NCI-H526 (cell line): ENCODE results near the gene NDFIP2.
"Not testable (repeated sequence)": the region's sequence is repeated elsewhere in the genome, so short reads cannot be mapped to it uniquely, and the experiment has no call there.

Experiments
- DNase-seq, 2 experiments: peaks; one replicate each; lab custom pipeline; 2025; lab: John Stamatoyannopoulos, UW

Gene NDFIP2

DNA sequence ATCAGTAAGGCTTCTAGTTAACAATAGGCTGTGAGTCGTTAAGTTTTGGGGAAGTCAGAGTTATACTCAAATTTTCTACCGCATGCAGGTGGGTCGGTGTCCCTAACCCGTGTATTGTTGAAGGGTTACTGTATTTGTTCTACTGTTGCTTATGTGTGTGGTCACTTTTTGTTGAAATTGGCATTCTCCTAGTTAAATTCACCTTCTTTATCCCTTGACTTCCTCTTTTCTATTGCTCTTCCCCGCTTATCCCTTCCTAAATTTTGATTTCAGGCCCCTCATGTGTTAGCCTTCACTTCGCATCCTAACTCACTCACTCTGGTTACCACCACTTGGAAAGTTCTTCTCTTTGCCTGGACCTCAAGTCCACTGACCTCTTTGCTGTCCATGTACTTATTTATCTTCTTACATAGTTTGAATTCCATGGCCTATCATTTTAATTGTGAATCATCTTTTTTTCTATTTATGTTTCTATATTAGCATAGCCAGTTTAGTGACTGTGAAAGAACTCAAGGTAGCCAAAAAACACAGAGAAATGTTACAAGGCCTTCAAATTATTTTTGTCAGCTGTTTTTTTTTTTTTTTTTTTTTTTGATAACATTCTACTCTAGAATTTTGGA lies 52.9 kb downstream of the NDFIP2 start:
- DNase-seq, result no peak

DNA sequence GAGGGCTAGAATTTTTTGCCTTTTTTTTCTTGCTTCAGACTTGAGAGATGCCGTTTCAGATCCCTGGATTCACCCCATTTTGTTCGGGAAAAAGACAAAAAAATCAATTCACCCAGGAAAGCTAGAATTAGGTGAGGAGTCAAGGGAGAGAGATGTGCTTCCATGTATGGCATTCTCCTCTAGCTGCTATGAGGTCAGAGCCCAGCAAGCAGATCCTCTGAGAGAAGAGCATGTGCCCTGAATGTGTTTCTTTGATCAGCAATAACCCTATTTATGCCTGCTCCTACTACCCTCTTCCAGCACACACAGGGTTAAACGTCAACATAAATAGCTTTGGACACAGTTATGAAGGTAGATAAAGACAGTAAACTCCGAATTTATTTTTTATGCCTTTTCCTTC lies 53.6 kb downstream of the NDFIP2 start:
- DNase-seq, result no peak

DNA sequence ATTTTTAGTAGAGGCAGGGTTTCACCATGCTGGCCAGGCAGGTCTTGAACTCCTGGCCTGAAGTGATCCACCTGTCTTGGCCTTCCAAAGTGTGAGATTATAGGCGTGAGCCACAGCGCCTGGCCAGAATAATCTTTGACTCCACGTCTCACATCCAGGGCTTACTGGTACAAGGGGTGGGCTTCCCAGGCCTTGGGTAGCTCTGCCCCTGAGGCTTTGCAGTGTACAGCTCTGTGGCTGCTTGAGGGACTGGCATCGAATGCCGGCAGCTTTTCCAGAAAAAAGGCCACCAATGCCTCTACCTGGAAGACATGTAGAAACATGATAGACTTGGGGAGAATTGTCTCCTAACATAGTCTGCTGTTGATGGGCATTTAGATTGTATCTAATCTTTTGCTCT lies 57.8 kb downstream of the NDFIP2 start:
- no peak for DNase-seq

DNA sequence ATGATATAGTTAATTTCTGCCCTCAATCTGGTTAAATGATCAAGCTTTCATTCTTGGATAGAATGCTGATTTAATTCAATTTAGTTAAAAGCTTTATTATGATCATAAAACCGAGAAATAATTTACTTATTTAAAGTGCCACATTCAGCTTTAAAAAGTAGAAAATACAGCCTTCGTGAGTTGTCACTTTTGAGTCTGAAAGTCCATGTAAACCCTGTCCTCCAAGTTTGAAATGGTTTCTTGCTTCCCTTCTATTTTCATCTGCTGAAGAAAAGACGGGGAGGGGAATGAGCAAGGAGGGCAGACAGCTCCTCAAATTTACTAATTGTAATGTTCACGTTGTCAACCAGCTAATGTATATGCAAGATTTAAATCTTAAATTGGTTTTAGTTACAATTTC lies 59.5 kb downstream of the NDFIP2 start:
- no peak for DNase-seq

DNA sequence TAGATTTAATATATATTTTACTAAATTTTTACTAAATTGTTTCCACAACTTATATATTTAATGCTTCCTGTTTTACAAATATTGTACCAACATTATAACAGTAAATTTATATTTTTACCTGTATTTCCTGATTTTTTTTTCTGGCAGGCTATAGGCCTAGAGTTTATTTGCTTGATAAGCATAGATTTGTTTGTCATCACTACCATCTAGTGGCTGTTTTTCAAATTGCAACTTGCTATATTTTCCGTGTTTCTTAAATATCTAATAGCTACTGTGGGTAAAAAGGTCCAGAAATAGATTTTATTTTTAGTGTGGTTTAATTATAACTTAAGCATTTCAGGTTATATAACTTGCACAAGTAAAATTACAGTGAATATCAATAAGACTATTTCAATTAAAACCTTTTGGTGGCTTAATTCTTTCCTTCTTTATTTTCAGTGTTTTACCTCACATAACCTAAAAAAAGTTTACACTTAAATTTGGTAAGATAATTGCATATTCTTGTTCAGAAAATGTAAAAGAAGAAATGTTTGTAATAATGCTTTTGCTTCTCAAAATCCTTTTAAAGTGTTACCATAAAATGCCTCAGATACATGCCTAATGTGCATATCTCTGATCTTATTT lies 60.6 kb downstream of the NDFIP2 start:
- DNase-seq, result peak; percentile 60 to 77

DNA sequence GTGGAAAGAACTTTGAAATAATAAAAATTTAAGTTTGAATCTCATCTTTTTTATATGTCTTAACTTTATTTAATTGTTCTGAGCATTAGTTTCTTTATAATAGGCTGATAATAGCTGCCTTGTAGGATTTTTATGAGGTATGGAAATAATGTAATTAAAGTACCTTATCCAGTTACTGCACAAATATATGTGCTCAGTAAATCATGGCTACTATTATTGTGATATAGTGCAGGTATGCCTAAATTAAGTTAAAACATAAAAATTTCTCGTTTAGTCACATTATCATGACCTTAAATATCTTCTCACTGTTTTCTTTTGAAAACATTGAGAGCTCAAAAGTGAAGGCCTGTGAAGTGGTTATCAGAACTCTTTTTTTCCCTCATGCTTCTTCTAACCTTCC lies 62.9 kb downstream of the NDFIP2 start:
- DNase-seq, result no peak

DNA sequence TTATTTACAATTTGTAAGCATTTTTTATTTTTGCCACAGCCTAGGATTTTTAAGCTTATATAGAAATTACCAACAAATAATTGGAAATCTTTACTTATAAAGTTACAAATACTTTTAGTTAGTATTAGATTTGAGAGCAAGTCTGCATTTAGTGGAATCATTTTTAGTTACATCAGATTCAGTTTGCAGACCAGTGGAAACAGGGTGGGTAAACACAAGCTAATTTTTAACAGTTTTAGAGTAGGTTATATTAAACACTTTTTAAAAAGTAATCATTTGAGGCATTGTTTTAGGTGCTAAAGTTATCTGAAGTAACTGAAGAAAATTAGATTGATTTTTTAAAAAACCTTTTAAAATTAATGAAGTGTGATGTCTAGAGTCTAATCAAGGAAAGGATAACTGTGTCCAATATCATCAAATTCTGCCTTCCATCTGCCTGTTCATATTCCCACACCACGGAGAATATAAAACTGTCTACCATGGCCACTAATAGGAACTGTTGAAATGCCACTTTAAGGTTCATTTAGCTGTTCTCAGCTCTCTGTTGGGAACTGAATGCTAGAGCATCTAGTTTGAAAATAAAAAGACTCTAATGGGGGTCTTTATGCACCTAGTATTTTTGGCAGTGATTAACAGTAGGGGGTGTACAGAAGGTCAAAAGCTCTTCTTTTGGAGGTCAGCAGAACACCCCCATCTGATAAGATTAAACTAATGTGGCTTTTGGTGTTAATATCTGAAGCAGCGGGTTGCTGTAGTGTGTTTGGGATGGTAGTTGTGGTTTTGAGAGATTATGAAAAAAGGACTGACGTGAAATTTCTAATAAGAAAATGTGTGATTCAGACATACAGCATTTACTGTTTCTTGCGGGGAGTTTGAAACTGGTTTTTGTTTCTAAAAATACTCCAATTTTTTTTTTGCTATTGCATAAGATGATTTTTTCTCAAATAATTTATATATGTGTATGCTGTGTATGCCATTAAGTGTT lies 66.5 kb downstream of the NDFIP2 start:
- no peak for DNase-seq

DNA sequence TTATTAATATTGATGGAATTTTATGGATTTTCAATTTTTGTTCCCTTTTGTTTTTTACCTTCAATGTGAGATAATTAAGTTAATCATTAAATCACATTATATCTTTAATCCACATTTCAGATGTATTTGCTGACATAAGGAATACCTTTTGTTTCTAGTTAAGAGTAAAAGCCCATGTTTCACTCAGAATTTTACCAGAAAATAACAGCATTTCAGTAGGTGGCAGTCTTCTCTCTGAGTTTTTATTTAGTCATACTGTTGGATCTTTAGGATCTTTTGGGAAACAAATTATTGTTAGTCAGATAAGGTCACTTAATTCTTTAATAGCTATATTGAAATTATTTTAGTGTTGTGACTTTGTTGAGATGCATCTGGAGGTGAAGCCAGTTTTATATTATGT lies 67.9 kb downstream of the NDFIP2 start:
- DNase-seq, result no peak

DNA sequence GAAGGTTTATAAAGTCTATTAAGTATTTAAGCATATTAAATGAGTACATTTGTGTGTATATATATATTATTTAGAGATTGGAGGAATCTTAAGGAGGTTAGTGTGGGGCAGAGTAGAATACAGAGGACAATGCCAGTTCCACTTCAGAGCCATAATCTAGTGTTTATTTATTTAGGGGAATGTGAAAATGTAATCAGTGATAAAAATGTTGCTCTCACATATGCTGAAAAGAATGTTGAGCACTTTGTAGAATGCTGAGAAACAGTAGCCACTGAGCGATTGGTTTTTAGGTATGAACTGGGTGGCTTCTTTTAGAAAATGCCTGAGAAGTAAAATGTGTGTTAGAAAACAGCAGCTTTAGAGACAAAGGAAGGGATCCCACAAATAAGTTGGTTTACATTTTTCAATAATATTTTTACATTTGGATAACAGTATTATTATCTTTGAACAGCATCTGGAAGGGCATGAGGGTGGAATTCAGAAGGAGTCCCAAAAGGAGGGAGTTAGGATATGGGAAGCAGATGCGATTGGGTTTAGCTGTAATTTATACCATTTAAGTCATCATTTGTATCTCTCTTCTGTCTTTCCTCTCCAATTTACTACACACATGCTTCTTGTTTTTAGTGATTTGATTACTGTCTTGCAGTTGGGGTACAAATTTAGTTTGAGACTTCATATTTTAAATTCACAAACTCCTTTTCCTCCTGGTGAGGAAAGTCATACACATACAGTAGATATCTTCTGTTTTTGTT lies 68.6 kb downstream of the NDFIP2 start:
- DNase-seq, result no peak

DNA sequence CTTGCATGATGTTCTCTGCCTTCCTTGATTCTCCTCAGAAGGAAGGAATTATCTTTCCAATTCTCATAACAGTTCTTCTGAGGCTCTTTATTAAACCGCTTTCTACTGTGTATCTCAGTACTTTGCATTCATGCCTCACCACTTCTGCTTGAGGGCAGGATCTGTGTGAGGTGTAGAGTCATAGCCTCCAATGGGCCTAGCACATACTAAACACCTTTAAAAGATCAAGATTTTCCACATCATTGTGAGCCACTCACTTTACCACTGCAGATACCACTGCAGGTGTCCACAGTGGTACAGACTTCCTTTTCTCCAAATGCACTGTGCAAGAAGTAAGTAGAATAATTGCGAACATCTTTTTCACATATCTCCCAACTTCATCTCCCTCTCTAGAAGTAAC lies 76.7 kb downstream of the NDFIP2 start:
- no peak for DNase-seq

DNA sequence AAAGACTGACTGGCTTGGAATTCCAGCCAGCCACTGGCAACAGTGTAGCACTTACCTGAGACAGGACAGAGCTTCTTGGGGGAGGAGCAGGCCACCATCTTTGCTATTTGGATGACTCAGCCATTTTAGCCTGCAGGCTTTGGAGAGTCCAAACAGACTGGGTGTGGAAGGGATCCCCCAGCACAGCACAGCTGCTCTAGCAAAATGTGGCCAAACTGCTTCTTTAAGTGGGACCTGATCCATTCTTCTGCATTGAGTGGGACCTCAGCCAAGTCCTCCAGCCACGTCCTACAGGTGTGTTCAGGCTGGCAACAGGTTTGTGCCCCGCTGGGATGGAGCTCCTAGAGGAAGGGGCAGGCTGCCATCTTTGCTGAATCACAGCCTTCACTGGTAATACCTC lies 80.0 kb downstream of the NDFIP2 start:
- no peak for DNase-seq

DNA sequence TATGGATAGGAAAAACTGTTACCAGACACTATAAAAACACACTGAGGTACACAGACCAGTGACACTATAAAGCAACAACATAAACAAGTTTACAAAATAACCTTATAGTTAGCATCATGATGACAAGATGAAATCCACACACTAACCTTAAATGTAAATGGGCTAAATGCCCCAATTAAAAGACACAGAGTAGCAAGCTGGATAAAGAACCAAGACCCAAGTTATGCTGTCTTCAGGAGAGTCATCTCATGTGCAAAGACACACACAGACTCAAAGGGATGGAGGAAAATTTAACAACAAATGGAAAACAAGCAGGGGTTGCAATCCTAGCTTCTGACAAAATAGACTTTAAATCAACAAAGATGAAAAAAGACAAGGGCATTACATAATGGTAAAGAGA lies 81.6 kb downstream of the NDFIP2 start:
- no peak for DNase-seq

DNA sequence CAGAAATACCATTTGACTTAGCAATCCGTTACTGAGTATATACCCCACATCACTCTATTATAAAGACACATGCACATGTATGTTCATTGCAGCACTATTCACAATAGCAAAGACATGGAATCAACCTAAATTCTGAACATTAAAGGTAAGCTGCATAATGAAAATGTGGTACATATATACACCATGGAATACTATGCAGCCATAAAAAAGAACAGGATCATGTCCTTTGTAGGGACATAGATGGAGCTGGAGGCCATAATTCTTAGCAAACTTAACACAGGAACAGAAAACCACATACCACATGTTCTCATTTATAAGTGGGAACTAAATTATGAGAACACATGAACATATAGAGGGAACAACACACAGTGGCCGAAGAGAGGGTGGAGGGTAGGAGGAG lies 85.2 kb downstream of the NDFIP2 start:
- no peak for DNase-seq

DNA sequence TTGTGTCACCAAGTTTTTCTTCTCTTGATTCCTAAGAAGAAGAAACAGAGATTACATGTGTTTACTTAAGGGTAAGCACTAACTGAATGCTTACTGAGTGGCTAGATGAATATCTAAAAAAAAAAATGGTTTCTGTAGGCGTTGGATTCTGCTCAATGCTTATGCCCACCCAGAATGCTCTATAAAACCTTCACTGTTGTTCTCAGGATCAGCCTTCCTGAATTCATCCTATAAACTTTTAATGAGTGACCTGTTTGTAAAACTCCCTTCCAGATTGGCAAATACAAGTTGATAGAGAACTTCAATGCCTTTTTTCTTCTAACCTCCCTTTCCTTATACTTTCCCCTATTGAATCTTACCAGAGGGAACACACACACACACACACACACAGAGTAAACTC lies 90.2 kb downstream of the NDFIP2 start:
- no peak for DNase-seq

DNA sequence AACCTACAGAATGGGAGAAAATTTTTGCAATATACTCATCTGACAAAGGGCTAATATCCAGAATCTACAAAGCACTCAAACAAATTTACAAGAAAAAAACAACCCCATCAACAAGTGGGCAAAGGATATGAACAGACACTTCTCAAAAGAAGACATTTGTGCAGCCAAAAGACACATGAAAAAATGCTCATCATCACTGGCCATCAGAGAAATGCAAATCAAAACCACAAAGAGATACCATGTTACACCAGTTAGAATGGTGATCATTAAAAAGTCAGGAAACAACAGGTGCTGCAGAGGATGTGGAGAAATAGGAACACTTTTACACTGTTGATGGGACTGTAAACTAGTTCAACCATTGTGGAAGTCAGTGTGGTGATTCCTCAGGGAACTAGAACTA lies 92.9 kb downstream of the NDFIP2 start:
- DNase-seq, result not testable (repeated sequence)

DNA sequence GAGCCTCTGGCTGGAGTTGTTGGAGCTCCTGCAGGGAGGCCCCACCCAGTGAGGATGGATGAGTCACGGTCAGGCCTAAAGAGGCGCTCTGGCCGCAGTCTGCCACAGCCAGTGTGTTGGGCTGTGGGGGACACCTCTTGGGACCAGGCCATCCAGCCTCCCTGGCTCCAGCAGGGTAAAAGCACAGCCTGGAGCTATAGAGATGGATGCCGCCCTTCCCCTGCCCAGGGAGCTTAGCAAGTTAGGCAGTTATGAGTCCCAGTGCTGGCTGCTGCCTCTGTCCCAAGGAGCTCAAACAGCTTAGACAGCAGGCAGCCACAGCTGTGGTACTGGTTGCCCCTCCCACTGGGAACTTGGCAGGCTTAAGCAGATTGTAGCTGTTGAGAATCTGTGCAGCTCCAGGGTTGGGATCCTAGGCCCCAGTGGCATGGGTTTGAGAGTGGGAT lies 100.9 kb downstream of the NDFIP2 start:
- no peak for DNase-seq

DNA sequence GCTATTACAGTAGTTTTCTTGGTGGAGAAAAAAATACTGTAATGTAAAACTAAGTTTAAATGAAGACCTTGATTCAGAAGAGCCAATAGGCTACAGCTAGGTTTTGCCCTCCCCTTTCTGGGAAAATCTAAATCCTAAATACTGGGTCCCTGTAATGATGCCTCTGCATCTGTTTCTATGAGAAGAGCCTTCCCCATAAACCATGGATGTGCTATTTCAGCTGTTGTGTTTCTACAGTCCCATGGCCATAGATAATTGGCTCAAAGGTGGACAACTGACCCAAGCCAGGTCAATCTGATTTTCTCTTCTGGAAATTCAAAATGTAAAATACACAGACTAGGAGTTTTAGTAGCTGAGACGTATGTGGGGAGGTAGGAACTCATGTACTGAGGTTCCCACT lies 101.9 kb downstream of the NDFIP2 start:
- no peak for DNase-seq

DNA sequence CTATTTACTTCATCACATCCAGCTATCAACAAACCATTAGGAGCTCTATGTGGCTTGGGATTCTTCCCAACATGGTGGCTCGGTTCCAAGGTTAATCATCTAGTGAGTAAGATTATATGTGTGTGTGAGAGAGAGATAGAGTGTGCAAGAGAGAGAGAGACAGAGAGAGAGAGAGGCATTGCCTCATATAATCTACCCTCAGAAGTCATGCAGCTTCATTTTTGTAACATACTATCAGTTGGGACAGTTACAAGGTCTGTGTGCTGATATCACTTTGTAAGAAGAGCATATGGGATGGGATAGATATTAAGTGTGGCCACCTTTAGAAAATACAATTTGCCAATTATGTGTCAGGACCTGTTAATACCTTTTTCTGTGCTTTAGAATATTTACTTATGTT lies 104.1 kb downstream of the NDFIP2 start:
- no peak for DNase-seq

DNA sequence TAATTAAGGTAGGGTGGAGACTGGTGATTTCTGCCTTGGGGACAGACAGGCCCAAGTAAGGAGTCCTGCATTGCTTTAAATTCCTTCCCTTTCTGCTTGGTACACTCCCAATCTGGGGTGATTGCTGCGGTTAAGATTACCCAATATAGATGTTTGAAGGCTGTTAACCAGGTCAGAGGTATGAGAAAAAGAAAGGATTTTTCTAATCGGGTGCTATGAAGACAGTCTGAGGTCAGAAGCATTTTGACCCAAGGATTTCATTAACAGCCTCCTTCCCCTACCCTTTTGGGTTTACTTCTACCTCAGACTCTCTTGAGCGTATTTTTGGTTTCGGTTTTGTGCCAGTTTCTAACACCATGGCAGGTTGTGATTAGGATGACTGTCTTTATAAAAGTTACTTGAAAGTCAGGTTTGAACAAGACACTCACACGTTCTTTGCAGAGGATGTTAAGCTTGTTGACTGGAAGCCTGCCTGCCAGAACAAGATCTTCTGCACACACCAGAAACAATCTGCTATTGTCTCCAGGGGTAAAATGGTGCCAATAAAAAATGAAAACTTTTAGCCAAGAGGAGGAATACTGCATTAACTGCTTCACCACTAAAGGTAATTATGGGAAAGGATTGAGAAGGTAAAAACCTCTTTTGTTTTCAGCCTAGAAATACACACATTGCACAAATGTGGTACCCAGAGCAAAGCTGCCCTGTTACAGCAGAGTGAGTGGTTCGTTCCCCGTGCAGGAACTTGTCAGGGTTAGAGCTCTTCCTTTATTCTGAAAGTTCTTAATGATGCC lies 108.8 kb downstream of the NDFIP2 start:
- DNase-seq, result no peak

DNA sequence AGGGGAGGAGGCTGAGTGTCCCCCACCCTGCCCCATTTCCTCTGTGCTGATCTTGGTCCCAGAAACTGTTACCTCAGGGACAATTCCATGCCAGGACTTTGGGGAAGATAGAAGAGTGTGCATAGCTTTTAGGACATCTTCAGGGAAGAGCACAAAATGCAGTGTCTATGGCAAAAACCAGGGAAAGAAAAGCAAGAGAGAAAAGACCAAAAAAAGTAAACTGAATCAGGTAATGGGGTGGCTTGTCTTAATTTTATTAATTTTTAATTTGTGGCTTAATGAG lies 109.4 kb downstream of the NDFIP2 start:
- no peak for DNase-seq

DNA sequence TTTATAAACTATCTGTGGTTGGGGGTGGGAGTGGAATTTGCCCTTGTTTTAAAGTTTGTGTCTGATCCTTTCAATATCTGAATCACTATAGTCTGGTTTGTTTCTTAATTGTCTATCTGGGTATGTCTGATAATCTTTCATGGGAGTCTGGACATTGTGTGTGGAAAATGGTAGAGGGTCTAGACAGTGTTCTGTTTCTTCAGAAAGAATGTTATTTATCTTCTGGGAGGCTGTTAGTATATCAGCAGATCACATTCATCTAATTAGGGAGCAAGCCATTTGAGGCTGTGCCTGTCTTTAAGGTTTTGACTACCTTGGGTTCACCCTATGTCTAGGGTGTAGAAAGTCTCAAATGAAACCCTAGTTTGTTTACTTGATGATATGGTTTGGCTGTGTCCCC lies 110.5 kb downstream of the NDFIP2 start:
- DNase-seq, result no peak

DNA sequence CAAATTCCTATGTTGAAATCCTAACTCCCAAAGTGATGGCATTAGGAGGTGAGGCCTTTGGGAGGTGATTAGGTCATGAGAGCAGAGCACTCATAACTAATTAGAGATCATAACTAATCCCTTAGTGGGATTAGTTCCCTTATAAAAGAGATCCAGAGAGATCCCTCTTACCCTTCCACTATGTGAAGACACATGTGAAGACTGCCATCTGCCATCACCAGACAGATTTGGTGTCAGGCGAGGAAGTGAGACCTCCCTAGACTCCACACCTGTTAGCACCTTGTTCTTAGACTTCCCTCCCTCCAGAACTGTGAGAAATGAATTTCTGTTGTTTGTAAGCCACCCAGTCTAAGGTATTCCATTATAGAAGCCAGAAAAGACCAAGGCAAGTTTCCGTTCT lies 112.2 kb downstream of the NDFIP2 start:
- DNase-seq, result no peak
